ENCODE measurements around the gene PPIL1. TPM values are rescaled to one million over a fixed set of nuclear protein-coding genes. Genes with fewer than 3 reads are reported as not detected.
"Not testable (repeated sequence)": the region's sequence is repeated elsewhere in the genome, so short reads cannot be mapped to it uniquely, and the experiment has no call there.

PPIL1 gene
- 38.9 and 43.3 TPM in 2 replicates for total RNA-seq (2014; rRNA removed)
- polyA plus RNA-seq (2012), result 23.7 TPM

GRCh38 chr6:36874443-36875249 lies at the start of gene PPIL1:
Gene PPIL1 (minus strand): TSS chr6:36874803. CDS start chr6:36874772, 31 bp downstream.
- peak; percentile 88 for DNase-seq (ENCODE audit: low read depth)

DNA sequence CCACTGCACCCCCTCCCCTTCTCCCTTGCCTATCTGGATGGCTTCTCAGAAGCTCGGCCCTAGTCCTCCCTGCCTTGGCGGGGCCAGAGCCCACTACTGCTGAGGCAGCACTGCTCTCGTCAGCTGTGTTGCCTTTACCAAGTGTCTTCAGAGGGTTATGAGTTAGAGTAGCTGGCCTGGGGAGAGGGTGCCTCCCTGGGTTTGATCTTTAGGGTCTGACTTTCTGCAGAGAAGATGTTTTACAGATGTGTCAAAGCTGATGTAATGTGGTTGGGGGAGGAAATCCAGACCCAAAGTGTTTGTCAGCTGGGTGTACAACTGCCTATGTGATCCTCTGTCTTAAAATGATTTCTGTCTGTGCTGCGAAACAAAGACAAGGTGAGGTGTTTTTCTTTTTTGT lies 49.5 kb upstream of the PPIL1 start:
- DNase-seq (ENCODE audit: low read depth), result no peak

DNA sequence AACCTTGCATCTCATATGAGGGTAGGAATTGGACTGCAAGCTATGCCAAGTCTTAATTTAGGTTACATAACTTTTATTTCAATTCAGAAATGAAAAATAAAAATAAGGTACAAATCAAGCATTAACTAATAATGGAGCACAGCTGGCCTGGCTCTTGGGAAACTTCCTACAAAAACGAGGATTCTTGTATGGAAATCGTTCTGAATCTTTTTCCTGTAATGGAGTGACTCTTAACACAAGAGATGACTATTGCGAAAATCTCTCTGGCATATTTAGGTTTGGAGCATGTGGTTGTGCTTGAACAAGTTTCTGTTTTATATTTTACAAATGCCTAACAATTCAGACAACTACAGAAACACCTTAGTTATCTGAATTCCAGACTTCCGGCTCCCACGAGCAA lies 45.9 kb upstream of the PPIL1 start:
- DNase-seq (ENCODE audit: low read depth), result no peak

DNA sequence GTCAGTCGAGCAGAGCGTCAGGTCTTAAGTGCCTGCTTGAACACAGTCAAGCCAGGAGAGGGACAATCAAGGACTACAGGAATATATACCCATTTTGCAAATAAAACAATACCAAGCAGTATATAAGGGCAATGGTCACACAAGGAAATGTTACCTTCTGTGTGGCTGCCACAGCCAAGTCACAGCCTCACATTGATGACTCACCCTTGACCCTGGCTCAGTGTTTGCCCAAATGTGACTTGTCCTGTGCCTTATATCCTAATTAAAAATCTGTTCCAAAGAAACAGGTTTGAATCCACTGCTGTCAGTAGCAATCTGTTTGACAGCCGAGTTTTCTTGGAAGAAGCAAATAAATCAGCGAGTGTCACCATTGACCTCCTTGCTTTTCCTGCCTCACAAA lies 45.4 kb upstream of the PPIL1 start:
- DNase-seq (ENCODE audit: low read depth), result no peak

- no peak for DNase-seq (ENCODE audit: low read depth)
Observed at GRCh38 chr6:36917541-36918193, 43.1 kb upstream of the PPIL1 start.

DNA sequence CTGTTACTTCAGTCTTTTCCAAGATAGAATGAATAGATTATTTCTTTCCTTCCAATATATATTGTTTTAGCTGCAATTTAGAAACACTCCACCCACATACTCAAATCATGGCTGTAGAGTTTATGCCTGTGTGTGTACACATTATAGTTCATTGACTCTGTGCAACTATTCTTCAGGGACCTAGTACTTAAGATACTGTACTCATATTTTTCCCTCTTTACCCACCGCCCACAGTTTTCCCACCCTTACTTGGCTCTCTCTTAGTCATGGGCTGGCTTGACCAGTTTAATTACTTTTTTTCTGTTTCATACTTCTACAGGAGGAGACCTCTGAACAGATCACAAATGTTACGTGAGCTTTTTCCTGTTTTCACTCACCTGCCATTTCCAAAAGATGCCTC lies 41.5 kb upstream of the PPIL1 start:
- DNase-seq (ENCODE audit: low read depth), result no peak

DNA sequence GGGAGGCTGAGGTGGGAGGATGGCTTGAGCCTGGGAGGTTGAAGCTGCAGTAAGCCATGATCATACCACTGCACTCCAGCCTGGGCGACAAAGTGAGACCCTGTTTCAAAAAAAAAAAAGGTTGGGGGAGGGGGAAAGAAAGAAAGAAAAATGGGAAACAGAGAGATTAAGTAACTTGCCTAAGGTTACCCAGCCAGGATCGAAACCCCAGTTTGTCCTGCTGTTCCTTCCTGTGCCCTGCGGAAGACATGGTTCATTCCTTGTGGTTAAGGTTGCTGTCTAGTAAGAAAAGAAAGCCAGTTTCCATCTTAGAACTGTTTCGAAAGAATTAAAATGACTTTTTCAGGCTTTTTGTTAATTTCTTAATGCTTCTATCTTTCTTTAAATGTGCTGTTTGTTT lies 41.0 kb upstream of the PPIL1 start:
- DNase-seq (ENCODE audit: low read depth), result no peak

DNA sequence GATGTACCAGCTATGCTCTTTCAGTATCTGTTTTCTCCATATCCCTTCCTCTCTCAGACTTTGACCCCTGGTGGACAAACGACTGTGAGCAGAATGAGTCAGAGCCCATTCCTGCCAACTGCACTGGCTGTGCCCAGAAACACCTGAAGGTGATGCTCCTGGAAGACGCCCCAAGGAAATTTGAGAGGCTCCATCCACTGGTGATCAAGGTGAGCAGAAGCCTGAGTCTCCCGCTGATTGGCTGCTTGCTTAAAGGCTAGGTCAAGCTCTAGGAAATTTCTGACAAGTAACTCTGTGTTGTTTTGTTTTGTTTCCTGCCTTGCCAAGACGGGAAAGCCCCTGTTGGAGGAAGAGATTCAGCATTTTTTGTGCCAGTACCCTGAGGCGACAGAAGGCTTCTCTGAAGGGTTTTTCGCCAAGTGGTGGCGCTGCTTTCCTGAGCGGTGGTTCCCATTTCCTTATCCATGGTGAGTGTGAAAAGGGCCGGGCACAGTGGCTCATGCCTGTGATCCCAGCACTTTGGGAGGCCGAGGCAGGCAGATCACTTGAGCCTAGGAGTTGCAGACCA lies 39.7 kb upstream of the PPIL1 start:
- peak; percentile 52 for DNase-seq (ENCODE audit: low read depth)

DNA sequence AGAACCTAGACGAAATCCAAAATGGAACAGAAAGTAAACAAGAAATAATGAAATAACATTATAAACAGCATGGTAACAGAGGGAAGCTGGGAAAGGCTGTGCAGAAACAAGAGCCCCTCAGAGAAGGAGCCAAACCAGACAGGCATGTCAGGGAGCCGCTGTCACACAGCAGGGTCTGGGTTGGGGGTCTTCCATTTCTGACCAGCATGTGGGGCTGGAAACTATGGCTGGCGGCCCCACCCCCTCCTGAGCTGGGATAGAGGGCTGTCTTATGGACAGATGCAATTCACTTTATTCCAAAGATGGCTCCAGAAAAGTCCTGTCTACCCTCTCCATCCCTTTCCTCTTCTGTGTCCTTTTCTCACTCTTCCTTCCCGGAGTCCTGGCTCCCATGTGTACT lies 38.5 kb upstream of the PPIL1 start:
- DNase-seq (ENCODE audit: low read depth), result no peak

DNA sequence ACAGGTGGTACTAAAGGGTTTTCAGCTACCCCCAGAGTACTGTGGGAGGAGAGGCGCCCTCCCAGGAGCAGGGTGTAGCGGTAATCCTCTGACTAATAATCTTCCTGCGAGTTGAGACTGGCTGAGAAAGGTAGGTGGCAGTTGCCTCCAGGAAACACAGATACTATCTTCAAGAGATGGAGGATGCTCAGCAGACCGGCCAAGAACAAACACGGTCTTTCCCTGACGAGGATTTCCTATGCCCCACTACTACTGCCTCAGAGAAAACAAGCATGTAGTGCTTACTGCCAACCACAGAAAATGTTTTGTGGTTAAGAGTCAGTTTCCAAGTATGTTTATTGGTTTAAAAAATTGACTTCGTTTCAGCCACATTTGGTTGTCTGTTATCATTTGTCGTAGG lies 38.0 kb upstream of the PPIL1 start:
- peak; percentile 87 for DNase-seq (ENCODE audit: low read depth)

GRCh38 chr6:36912030-36912454 lies 37.4 kb upstream of the PPIL1 start:
- no peak for DNase-seq (ENCODE audit: low read depth)

DNA sequence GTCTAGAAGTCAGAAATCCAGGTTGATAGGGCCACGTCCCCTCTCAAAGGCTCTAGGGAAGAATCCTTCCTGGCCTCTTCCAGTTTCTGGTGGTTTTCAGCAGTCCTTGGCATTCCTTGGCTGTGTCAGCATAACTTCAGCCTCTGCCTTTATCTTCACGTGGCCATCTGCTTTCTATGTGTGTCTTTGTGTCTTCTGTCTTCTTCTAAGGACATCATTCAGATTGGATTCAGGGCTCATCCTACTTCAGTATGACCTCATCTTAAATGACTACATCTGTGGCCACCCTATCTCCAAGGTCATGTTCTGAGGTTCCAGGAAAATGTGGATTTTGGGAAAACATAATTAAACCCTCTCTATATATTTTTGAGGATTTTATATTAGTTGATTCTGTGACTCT lies 34.1 kb upstream of the PPIL1 start:
- DNase-seq (ENCODE audit: low read depth), result no peak

DNA sequence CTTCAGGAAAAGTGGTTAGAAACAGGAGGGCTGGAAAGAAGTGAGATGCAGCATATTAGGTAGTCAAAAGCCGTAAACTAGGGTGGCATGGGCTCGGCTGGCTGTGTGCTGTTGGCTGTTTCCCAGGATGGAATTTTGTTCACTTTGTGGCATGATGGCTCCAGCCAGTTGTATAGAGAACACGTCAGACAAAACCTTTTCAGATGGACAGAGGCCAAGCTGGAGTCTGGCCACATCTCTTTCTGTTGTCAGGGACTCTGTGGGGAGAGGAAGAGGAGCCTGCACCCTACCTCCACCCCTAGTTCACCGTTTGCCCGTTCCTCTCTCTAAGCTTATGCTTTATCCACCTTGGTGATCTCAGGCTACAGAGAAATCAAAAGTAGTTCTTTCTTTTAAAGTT lies 33.2 kb upstream of the PPIL1 start:
- no peak for DNase-seq (ENCODE audit: low read depth)

DNA sequence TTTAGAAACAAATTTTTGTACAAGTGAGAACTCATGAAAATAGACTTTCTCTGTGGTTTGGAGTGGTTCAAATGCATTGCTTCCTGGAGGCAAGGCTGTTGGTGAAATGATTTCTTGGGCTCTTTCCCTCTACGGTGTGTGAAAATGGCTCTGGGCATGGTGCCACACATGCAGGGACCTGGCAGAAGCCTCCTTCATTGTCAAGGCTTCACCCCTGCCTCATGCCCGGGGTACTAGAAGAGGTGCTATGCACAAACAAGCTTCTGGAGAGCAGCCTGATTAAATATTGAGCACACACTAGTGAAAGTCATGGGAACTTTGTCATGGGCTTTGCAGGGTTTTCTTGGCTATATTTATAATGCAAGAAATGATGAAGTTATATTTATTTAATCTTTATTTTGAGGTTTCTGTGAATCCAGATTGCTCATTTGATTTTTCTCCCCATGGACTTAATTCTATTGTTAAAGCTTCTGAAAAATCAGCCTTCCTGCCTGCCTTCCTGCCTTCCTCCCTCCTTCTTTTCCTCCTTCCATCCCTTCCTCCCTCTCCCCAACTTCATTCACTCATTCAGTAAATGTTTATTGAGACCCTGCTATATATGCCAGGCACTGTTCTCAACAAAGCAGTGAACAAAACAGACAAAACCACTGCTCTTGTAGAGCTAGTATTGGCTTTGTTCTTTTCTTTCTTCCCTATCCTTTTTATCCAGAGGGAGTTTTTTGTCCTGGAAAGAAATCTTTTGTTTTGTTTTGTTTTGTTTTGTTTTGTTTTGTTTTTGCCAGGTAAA lies 32.1 kb upstream of the PPIL1 start:
- no peak for DNase-seq (ENCODE audit: low read depth)

DNA sequence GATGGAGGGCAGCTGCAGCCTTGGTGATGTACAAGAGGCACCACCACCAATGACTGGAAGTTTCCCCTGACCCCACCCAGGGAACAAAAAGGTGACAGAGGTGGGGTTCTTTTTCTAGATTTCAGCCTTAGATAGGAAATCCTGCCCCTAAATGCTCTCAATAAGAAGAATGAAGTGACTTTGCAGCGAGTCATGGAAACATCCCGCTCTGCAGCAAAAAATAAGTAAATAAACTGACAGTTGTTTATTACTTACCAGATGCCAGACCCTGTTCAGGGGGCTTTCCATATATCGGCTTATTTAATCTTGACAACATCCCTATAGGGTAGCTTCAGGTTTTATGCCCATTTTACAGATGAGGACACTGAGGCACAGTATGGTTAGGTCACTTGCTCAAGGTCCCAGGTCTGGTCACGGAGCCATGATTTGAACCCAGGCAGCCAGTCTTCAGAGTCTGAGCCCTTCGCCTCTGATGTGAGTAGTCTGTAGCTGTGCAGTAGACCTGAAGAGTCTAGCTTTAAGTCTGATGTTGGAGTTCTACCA lies 30.3 kb upstream of the PPIL1 start:
- DNase-seq (ENCODE audit: low read depth), result no peak

DNA sequence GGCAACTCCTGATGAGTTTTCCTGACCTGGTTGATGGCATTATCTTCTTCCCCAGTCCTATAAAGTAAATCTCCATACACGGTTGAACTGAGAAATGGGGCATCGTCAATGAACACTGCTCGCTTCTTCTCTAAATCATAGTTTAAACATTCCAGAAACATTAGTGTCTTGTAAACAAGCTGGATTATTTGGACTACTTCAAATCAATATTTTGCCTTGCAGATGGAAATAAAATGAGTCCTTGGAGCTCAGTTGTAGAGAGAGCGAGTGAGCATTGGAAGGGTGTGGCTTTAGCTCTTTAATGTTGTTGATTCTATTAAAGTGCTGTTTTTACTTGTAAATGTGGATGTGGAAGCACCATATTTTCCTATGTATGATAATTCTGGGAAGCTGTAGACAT lies 29.5 kb upstream of the PPIL1 start:
- DNase-seq (ENCODE audit: low read depth), result no peak

DNA sequence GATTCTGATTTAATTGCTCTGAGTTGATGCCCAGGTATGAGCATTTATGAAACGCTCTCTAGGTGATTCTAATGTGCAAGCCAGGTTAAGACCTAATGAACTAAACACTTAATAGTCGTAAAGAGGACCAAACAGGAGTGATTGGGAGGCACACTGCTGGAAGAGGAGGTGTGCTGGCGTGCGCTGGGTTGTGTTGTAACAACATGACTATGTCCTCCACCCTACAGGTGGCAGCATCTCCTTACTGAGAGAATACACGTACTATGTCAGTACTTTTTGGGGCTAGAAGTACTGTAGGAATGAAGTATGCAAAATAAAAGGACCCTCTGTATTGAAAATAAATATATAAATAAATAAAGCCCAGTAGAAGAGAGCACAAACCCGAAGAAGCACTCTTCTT lies 23.0 kb upstream of the PPIL1 start:
- DNase-seq (ENCODE audit: low read depth), result no peak

DNA sequence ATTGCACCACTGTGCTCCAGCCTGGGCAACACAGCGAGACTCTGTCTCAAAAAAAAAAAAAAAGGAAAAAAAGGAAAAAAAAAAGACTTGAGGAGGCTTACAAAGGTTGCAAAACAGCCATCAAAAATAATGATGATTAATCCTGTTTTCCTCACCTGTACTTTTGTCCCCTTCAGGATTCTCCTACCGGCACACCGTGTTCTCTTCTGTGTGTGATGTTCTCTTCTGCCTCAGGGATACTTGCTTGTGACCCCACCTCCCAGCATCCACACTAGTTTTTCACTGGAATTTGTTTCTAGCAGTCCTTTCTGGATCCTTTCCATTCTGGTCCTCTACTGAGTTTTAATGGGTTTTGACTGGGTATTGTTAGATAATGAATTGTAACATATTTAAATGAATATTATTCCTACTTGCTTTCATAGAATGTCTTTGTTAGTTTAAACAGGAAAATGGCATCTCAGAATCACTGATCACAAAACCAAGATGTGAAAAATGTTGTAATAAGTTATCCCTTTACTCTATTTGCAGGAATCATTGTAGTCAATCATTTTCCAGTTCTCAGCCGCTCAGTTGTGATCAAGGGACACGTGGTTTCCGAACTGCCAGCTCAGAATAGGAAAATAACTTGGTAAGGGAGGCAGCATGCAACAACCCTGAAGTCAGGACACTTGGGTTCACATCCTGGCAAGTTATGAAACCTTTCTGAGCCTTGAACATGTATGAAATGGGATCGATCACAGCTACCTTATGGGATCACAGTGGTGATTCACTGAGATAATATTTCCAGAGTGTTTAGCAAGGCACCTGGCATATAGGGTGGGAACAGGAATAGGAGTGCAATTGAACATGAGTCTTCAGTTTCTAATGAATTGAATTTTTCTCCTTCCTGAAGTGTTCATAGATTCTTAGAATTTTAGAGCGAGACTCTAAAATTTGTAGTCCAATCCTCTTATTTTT lies 19.7 kb upstream of the PPIL1 start:
- DNase-seq (ENCODE audit: low read depth), result no peak

GRCh38 chr6:36891153-36891552 lies 16.6 kb upstream of the PPIL1 start:
- not testable (repeated sequence) for DNase-seq (ENCODE audit: low read depth)

- no peak for DNase-seq (ENCODE audit: low read depth)
Observed at GRCh38 chr6:36890112-36890663, 15.6 kb upstream of the PPIL1 start.
